K562 (cell line): Measurements from ENCODE around the gene NBEA. TPM values are rescaled to one million over a fixed set of nuclear protein-coding genes. Genes with fewer than 3 reads are reported as not detected.

Source experiments
- ATAC-seq: fragments of 200-7000 bp; cut with Tn5 transposase; 3 replicates; pipeline ENCODE4 v1.9.1; 2020; ENCODE audit warnings: moderate library complexity
- BruUV-seq: library from RNA; stranded (reverse); fragments of 400-500 nt; replicated peaks from 2 replicates; lab custom pipeline; 2021; lab: Mats Ljungman, UMichigan
- CTCF ChIA-PET: fragments of 300-600 bp; formaldehyde crosslinking; extraction: SDS; loops from one replicate; lab custom pipeline; 2021; ENCODE audit warnings: low intra/inter-chr PET ratio; lab: Yijun Ruan, JAX
- POLR2A ChIA-PET: fragments of 300-600, 350-650 bp; sonication (Branson Sonifier 250); formaldehyde crosslinking; extraction: SDS; loops from one replicate; lab custom pipeline; 2021; ENCODE audit warnings: antibody characterized with exemption, inconsistent platforms; lab: Yijun Ruan, JAX
- DNase-seq, 4 experiments: peaks; one replicate each; pipeline versions ENCODE4 v3.0.0 to v3.0.0-alpha.2; 2011 to 2018; ENCODE audit warnings: low spot score in 3 of 4, mixed read lengths in 3 of 4; ENCODE audit errors: extremely low read depth in 1 of 4
- FAIRE-seq: peaks from 2 replicates; lab custom pipeline; 2011; peaks lifted over from hg19 to GRCh38; lab: Jason Lieb, UNC
- H2AFZ ChIP-seq: 2 replicates; pipeline ENCODE4 v1.6.0; 2011; ENCODE audit warnings: low read depth, low read length, control low read depth, inconsistent platforms
- H3K27ac ChIP-seq: fragments of 200-600 bp; 3 replicates; pipeline ENCODE4 v1.8.0; 2011; ENCODE audit warnings: low read depth, mild to moderate bottlenecking, control low read depth, inconsistent platforms, low read length, moderate library complexity, mixed read lengths; ENCODE audit errors: extremely low read depth
- H3K27me3 ChIP-seq, 2 experiments: fragments of 300-600 bp in 1 of 2; 2 replicates in 1 of 2; 3 replicates in 1 of 2; pipeline versions ENCODE4 v1.6.0 to v1.8.0; 2011; ENCODE audit warnings: inconsistent platforms in 2 of 2, low read length in 2 of 2, mild to moderate bottlenecking in 1 of 2, mixed read lengths in 1 of 2, moderate library complexity in 1 of 2; ENCODE audit not compliant: control insufficient read depth in 2 of 2, insufficient read depth in 2 of 2
- H3K36me3 ChIP-seq: fragments of 300-600 bp; 3 replicates; pipeline ENCODE4 v1.8.0; 2011; ENCODE audit warnings: mild to moderate bottlenecking, low read length, inconsistent platforms; ENCODE audit not compliant: control insufficient read depth, insufficient read depth
- H3K4me1 ChIP-seq, 2 experiments: fragments of 200-600 bp in 1 of 2; replicated peaks in 1 of 2; 2 replicates in 1 of 2; 3 replicates in 1 of 2; pipeline versions ENCODE4 v1.5.1 to v1.8.0; 2011; ENCODE audit warnings: inconsistent platforms in 2 of 2, low read length in 2 of 2, mild to moderate bottlenecking in 1 of 2, mixed read lengths in 1 of 2, moderate library complexity in 1 of 2; ENCODE audit not compliant: control insufficient read depth in 2 of 2, insufficient read depth in 2 of 2
- H3K4me2 ChIP-seq: 2 replicates; pipeline ENCODE4 v1.6.1; 2011; ENCODE audit warnings: low read length, control low read depth, inconsistent platforms, mixed read lengths; ENCODE audit not compliant: insufficient read depth
- H3K4me3 ChIP-seq: fragments of 200-600 bp; sonication (generic), shearing (Covaris generic); 2 replicates; pipeline ENCODE4 v1.5.1; 2016; ENCODE audit warnings: control low read depth, inconsistent platforms
- H3K79me2 ChIP-seq: fragments of 200-600 bp; 3 replicates; pipeline ENCODE4 v1.8.0; 2011; ENCODE audit warnings: low read length, inconsistent platforms; ENCODE audit not compliant: control insufficient read depth, insufficient read depth
- H3K9ac ChIP-seq, 2 experiments: 2 replicates each; pipeline versions ENCODE4 v1.6.0 to v1.6.1; 2011; ENCODE audit warnings: low read depth in 2 of 2, low read length in 2 of 2, control low read depth in 1 of 2, inconsistent platforms in 1 of 2, mild to moderate bottlenecking in 1 of 2, mixed read lengths in 1 of 2; ENCODE audit not compliant: insufficient read depth in 1 of 2
- H3K9me1 ChIP-seq: one replicate; pipeline ENCODE4 v1.6.0; 2011; ENCODE audit warnings: inconsistent platforms, mild to moderate bottlenecking, low read length, moderate library complexity; ENCODE audit not compliant: control insufficient read depth, insufficient read depth
- H3K9me3 ChIP-seq: replicated peaks from 2 replicates; pipeline ENCODE4 v1.5.1; 2011; ENCODE audit warnings: low read depth, low read length, inconsistent platforms; ENCODE audit not compliant: control insufficient read depth, insufficient read depth
- H4K20me1 ChIP-seq: replicated peaks from 2 replicates; pipeline ENCODE4 v1.6.1; 2011; ENCODE audit warnings: low read length, inconsistent platforms, mixed read lengths; ENCODE audit not compliant: control insufficient read depth, insufficient read depth
- ADNP ChIP-seq: fragments of 200-800 bp; sonication (Bioruptor generic); IDR thresholded peaks from 2 replicates; pipeline ENCODE4 v1.6.1; 2016; ENCODE audit warnings: missing genetic modification characterization, missing compliant biosample characterization
- ARID1B ChIP-seq: fragments of 450-650 bp; IDR thresholded peaks from 2 replicates; pipeline ENCODE4 v1.6.1; 2016; ENCODE audit warnings: antibody characterized with exemption, mild to moderate bottlenecking, inconsistent platforms
- BHLHE40 ChIP-seq: IDR thresholded peaks from 2 replicates; pipeline ENCODE4 v1.6.1; 2011; ENCODE audit warnings: low read length, improper control_type of control experiment
- CBFB ChIP-seq: sonication (generic); formaldehyde crosslinking; IDR thresholded peaks from 2 replicates; pipeline ENCODE4 v1.4.0; 2020; ENCODE audit warnings: mild to moderate bottlenecking, missing genetic modification reagents
- CC2D1A ChIP-seq: fragments of 450-650 bp; IDR thresholded peaks from 2 replicates; pipeline ENCODE4 v1.6.1; 2017; ENCODE audit warnings: mild to moderate bottlenecking
- GTF2E2 ChIP-seq: fragments of 200-800 bp; sonication (Bioruptor generic); IDR thresholded peaks from 2 replicates; pipeline ENCODE4 v1.6.1; 2016; ENCODE audit warnings: missing genetic modification characterization, missing compliant biosample characterization
- NCOA2 ChIP-seq, 2 experiments: fragments of 450-650 bp; IDR thresholded peaks; 2 replicates each; pipeline ENCODE4 v1.6.1; 2018; ENCODE audit warnings: mild to moderate bottlenecking in 2 of 2, moderate library complexity in 1 of 2; ENCODE audit not compliant: partially characterized antibody in 2 of 2
- NR2C2 ChIP-seq, 2 experiments: fragments of 200-800 bp in 1 of 2; sonication (Bioruptor generic) in 1 of 2; sonication (generic) in 1 of 2; formaldehyde crosslinking in 1 of 2; IDR thresholded peaks; 2 replicates each; pipeline versions ENCODE4 v1.6.1 to v1.8.0; 2016 to 2022; ENCODE audit warnings: mild to moderate bottlenecking in 1 of 2, missing compliant biosample characterization in 1 of 2, missing genetic modification characterization in 1 of 2, missing genetic modification reagents in 1 of 2
- SETDB1 ChIP-seq: IDR thresholded peaks from one replicate; pipeline ENCODE4 v1.6.1; 2012; ENCODE audit warnings: low read length, control low read depth, inconsistent platforms
- TAL1 ChIP-seq: fragments of 450-650 bp; IDR thresholded peaks from 2 replicates; pipeline ENCODE4 v1.6.1; 2016; ENCODE audit warnings: mild to moderate bottlenecking
- TRIM24 ChIP-seq, 2 experiments: fragments of 450-650 bp; IDR thresholded peaks; 2 replicates each; pipeline ENCODE4 v1.6.1; 2016
- ZKSCAN3 ChIP-seq: fragments of 250-450 bp; sonication (Bioruptor Pico); IDR thresholded peaks from 2 replicates; pipeline ENCODE4 v1.4.0; 2020
- ZNF512 ChIP-seq: IDR thresholded peaks from 2 replicates; pipeline ENCODE4 v1.6.1; 2016; ENCODE audit warnings: missing genetic modification characterization, missing compliant biosample characterization
- WGBS: fragments of 100-300 bp; shearing (Covaris generic); methylation state at CpG from one replicate; pipeline ENCODE4 v1.1.6; 2016; ENCODE audit warnings: low coverage, mixed read lengths; ENCODE audit not compliant: insufficient coverage; ENCODE audit errors: missing lambda C conversion rate; 5-methylcytosine and 5-hydroxymethylcytosine counted together
- in situ Hi-C: fragments of 300-500 bp; cut with MboI; formaldehyde crosslinking; loops from 4 replicates; pipeline ENCODE4 v1.15.0; 2018; ENCODE audit warnings: inconsistent platforms, mixed read lengths
- intact Hi-C: fragments of 100-400 bp; cut with micrococcal nuclease; formaldehyde crosslinking; loops from 2 replicates; pipeline ENCODE4 v1.14.2; 2022
- polyA plus RNA-seq, 8 experiments: library from polyadenylated mRNA; depleted of rRNA in 4 of 8; stranded (reverse) in 5 of 8; unstranded in 3 of 8; fragments of >200 nt; fragmentation: Nextera tagmentation in 2 of 8; fragmentation: Illumina TruSeq in 1 of 8; extraction: Ambion mirVana in 2 of 8; extraction: Trizol in 1 of 8; gene quantifications; 2 replicates each; pipeline versions ENCODE4 v1.2.1 to v1.2.3, GENCODE V29; 2011 to 2014; ENCODE audit warnings: inconsistent platforms in 1 of 8, missing spikeins in 1 of 8
- total RNA-seq, 7 experiments: library from RNA; depleted of rRNA in 6 of 7; stranded (reverse); fragments of >200 nt in 6 of 7; fragmentation: Illumina TruSeq in 2 of 7; extraction: Trizol in 2 of 7; gene quantifications; 2 replicates each; pipeline versions ENCODE4 v1.2.1 to v1.2.3, GENCODE V29; 2011 to 2021; ENCODE audit warnings: low replicate concordance in 1 of 7
- TF ChIP-seq, protein P1 (sequence below): fragments of 450-650 bp; IDR thresholded peaks from 2 replicates; pipeline ENCODE4 v1.6.1; 2017; ENCODE audit warnings: antibody characterized with exemption, mild to moderate bottlenecking
- TF ChIP-seq, protein P2 (sequence below): fragments of 250-450 bp; sonication (Bioruptor Pico); IDR thresholded peaks from 2 replicates; pipeline ENCODE4 v1.8.0; 2021; ENCODE audit warnings: mild to moderate bottlenecking, moderate library complexity

NBEA gene
- total and polyA plus RNA-seq, 9 of the 15 experiments (the other 6 are each of a cell fraction or from before 2014, with no cell fraction given): 0.03 to 0.94 (median 0.05) TPM; not detected in 2

DNA sequence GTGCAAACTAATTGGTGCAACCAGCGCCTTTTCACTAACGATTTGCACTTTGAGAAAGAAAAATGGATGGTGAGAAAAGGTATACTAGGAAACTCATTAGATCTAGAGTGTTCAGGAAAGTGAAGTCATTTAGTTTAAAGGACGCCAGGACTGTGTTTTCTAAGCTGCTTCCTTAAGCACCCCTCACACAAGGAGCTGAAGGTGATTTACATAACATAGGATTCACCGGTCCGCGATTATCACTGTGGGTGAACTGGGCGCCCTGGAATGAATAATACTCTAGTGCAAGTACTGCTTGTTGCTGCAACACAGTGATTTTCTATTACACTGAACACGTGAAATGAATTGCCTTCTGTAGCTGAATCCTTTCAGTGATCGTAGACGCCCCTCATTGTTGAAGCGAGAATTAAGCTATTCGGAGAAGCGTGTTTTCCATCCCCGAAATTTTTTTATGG is 537.0 kb downstream of the NBEA start:
- intact Hi-C loops (no loop called here), in situ Hi-C loops (no loop called here)
- no peak for FAIRE-seq
- peaks cover 0 to 8% of the 10 kb centered on the region in 2 experiments; a peak in 2 of 5 replicates for H3K27me3 ChIP-seq
- no peak overlapping the region for H2AFZ ChIP-seq
- no peak for DNase-seq
- no peaks in the 10 kb centered on the region for H3K4me1 ChIP-seq
- CTCF ChIA-PET: no interaction called here
- no TSS peak for BruUV-seq
- H3K4me2 ChIP-seq: no peak overlapping the region
- H3K79me2 ChIP-seq: no peaks in the 10 kb centered on the region
- H3K27ac ChIP-seq: no peak overlapping the region
- H4K20me1 ChIP-seq: no peaks in the 10 kb centered on the region
- under 1% methylated on average over 14 of the region's 14 CpGs for WGBS
- H3K9ac ChIP-seq: no peak overlapping the region
- no peak for ATAC-seq
- H3K9me1 ChIP-seq: no peaks in the 10 kb centered on the region
- POLR2A ChIA-PET: no interaction called here
- H3K9me3 ChIP-seq: no peaks in the 10 kb centered on the region
- no peaks in the 10 kb centered on the region for H3K36me3 ChIP-seq
- no peak overlapping the region for H3K4me3 ChIP-seq
- TF ChIP-seq ADNP (no peak), BHLHE40 (no peak), SETDB1 (no peak), TRIM24 (IDR thresholded peaks at IDR 0.05) (no peak), CBFB (CRISPR knock-in tag) (no peak), ARID1B (no peak), ZNF512 (no peak), TAL1 (no peak), CC2D1A (no peak), GTF2E2 (no peak), NCOA2 (IDR thresholded peaks at IDR 0.05; ENCODE audit: partially characterized antibody in 2 of 2) (no peak), NR2C2 (CRISPR knock-in tag; IDR thresholded peaks at IDR 0.05) (no peak), NR2C2 (tag; IDR thresholded peaks at IDR 0.05) (no peak), ZKSCAN3 (no peak)
- TF ChIP-seq, protein P1, sequence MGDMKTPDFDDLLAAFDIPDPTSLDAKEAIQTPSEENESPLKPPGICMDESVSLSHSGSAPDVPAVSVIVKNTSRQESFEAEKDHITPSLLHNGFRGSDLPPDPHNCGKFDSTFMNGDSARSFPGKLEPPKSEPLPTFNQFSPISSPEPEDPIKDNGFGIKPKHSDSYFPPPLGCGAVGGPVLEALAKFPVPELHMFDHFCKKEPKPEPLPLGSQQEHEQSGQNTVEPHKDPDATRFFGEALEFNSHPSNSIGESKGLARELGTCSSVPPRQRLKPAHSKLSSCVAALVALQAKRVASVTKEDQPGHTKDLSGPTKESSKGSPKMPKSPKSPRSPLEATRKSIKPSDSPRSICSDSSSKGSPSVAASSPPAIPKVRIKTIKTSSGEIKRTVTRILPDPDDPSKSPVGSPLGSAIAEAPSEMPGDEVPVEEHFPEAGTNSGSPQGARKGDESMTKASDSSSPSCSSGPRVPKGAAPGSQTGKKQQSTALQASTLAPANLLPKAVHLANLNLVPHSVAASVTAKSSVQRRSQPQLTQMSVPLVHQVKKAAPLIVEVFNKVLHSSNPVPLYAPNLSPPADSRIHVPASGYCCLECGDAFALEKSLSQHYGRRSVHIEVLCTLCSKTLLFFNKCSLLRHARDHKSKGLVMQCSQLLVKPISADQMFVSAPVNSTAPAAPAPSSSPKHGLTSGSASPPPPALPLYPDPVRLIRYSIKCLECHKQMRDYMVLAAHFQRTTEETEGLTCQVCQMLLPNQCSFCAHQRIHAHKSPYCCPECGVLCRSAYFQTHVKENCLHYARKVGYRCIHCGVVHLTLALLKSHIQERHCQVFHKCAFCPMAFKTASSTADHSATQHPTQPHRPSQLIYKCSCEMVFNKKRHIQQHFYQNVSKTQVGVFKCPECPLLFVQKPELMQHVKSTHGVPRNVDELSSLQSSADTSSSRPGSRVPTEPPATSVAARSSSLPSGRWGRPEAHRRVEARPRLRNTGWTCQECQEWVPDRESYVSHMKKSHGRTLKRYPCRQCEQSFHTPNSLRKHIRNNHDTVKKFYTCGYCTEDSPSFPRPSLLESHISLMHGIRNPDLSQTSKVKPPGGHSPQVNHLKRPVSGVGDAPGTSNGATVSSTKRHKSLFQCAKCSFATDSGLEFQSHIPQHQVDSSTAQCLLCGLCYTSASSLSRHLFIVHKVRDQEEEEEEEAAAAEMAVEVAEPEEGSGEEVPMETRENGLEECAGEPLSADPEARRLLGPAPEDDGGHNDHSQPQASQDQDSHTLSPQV: no peak
- TF ChIP-seq, protein P2, sequence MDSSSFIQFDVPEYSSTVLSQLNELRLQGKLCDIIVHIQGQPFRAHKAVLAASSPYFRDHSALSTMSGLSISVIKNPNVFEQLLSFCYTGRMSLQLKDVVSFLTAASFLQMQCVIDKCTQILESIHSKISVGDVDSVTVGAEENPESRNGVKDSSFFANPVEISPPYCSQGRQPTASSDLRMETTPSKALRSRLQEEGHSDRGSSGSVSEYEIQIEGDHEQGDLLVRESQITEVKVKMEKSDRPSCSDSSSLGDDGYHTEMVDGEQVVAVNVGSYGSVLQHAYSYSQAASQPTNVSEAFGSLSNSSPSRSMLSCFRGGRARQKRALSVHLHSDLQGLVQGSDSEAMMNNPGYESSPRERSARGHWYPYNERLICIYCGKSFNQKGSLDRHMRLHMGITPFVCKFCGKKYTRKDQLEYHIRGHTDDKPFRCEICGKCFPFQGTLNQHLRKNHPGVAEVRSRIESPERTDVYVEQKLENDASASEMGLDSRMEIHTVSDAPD (CRISPR knock-in tag): no peak
